ENCODE data around the gene CA4. TPM values are rescaled to one million over a fixed set of nuclear protein-coding genes. Genes with fewer than 3 reads are reported as not detected.

The CA4 gene
- total RNA-seq, 1 donor: not detected

GRCh38 chr17:60135951-60136666 is 13.7 kb upstream of the CA4 start:
- H3K4me3 ChIP-seq (ENCODE audit: low read depth, low read length): peak overlapping the region; percentile 87
- DNase-seq (ENCODE audit: low read depth): no peak
- no peak for TF ChIP-seq CTCF (IDR thresholded peaks at IDR 0.05; ENCODE audit: insufficient read depth, low read depth, low read length)

GRCh38 chr17:60137731-60138130 is 12.0 kb upstream of the CA4 start:
- no peak for TF ChIP-seq CTCF (IDR thresholded peaks at IDR 0.05; ENCODE audit: insufficient read depth, low read depth, low read length)
- H3K4me3 ChIP-seq (ENCODE audit: low read depth, low read length): no peak overlapping the region
- no peak for DNase-seq (ENCODE audit: low read depth)

GRCh38 chr17:60138769-60139437 is 10.9 kb upstream of the CA4 start:
- no peak for DNase-seq (ENCODE audit: low read depth)
- no peak overlapping the region for H3K4me3 ChIP-seq (ENCODE audit: low read depth, low read length)
- TF ChIP-seq CTCF (IDR thresholded peaks at IDR 0.05; ENCODE audit: insufficient read depth, low read depth, low read length): no peak

DNA sequence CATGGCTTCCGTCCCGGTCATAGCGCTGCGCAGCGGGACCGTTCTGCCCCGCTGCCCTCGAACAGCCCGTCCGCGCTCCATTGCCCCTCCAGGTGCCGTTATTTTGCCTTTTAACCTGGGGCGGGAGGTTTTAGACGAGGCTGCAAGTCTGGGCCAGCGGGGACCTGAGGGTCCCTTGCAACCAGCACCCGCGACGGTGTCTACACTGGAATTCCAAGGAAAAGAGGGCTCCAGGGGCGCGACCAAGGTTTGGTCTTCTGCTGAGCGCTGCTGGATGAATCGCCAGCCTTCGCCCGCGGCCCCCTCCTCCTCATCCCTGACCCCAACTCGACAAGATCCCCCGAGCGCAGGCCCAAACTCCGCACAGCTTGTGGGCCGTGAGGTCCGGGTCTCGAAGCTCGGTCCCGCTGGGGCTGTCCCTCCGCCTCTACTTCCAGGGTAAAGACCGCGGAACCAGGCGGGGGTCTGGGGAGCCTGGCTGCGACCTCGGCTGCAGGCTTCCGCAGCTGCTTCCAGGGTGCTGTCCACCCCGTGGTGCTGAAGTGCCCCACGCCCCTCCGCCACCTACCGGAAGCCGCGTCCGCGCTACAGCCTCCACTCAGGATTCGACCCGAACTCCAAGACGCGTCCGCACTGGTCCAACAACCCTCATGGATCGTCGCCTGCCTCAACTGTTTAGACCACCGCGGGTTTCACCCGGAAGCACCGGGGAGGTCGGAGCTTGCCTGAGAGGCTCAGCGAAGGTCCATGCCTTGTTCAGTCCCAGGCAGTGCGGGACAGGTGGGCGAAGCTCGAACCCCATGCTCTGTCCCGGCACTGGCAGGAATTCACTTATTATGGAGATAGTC is 10.1 kb upstream of the CA4 start:
- peak; percentile 64 for TF ChIP-seq CTCF (IDR thresholded peaks at IDR 0.05; ENCODE audit: insufficient read depth, low read depth, low read length)
- DNase-seq (ENCODE audit: low read depth): peak; percentile 73
- H3K4me3 ChIP-seq (ENCODE audit: low read depth, low read length): no peak overlapping the region

GRCh38 chr17:60141111-60142018 is 8.4 kb upstream of the CA4 start:
- no peak for TF ChIP-seq CTCF (IDR thresholded peaks at IDR 0.05; ENCODE audit: insufficient read depth, low read depth, low read length)
- DNase-seq (ENCODE audit: low read depth): peak; percentile 21
- no peak overlapping the region for H3K4me3 ChIP-seq (ENCODE audit: low read depth, low read length)
